Stimulated activated CD8-positive, alpha-beta memory T cell treated with anti-CD3 and anti-CD28 coated beads, Interleukin-15, amount 100 ng/mL, for 48 hours (primary cell): ENCODE measurements around the gene CELSR2.
A peak's percentile ranks its signal among the peaks of the same experiment; 100 is the strongest.
"Not testable (repeated sequence)": the region's sequence is repeated elsewhere in the genome, so short reads cannot be mapped to it uniquely, and the experiment has no call there.

Experiments used
- DNase-seq, 2 donors: peaks; one replicate each; pipeline ENCODE4 v3.0.0-alpha.2; 2020; ENCODE audit warnings: low read depth in 2 of 2

The CELSR2 gene

GRCh38 chr1:109277434-109278204 lies 28.3 kb downstream of the CELSR2 start:
- DNase-seq, result peak; percentile 52

- DNase-seq, result no peak
Observed at GRCh38 chr1:109279615-109280278, 30.4 kb downstream of the CELSR2 start.

GRCh38 chr1:109280862-109281261 lies 31.5 kb downstream of the CELSR2 start:
- no peak for DNase-seq

GRCh38 chr1:109281680-109282496 lies 32.5 kb downstream of the CELSR2 start:
- DNase-seq, result no peak

GRCh38 chr1:109282497-109282951 lies 33.2 kb downstream of the CELSR2 start:
- no peak for DNase-seq

GRCh38 chr1:109282952-109283747 lies 33.8 kb downstream of the CELSR2 start, which contains the start of gene PSRC1:
TSS of gene PSRC1 (minus strand) at chr1:109283145.
- DNase-seq, result peak; percentile 82

- DNase-seq, result no peak
Observed at GRCh38 chr1:109283748-109284600, 34.6 kb downstream of the CELSR2 start.

- DNase-seq, result not testable (repeated sequence)
Observed at GRCh38 chr1:109286762-109287161, 37.4 kb downstream of the CELSR2 start.

GRCh38 chr1:109290137-109290536 lies 40.8 kb downstream of the CELSR2 start:
- DNase-seq, result no peak

GRCh38 chr1:109290998-109291397 lies 41.7 kb downstream of the CELSR2 start:
- no peak for DNase-seq

GRCh38 chr1:109292364-109292763 lies 43.0 kb downstream of the CELSR2 start:
- no peak for DNase-seq

- no peak for DNase-seq
Observed at GRCh38 chr1:109293026-109293425, 43.7 kb downstream of the CELSR2 start.

- DNase-seq, result no peak
Observed at GRCh38 chr1:109294481-109294880, 45.1 kb downstream of the CELSR2 start.

- DNase-seq, result no peak
Observed at GRCh38 chr1:109295712-109296415, 46.5 kb downstream of the CELSR2 start.

GRCh38 chr1:109296782-109297181 lies 47.4 kb downstream of the CELSR2 start:
- no peak for DNase-seq

- no peak for DNase-seq
Observed at GRCh38 chr1:109298666-109299557, 49.6 kb downstream of the CELSR2 start.

- no peak for DNase-seq
Observed at GRCh38 chr1:109299558-109300343, 50.4 kb downstream of the CELSR2 start.

- no peak for DNase-seq
Observed at GRCh38 chr1:109300650-109301151, 51.4 kb downstream of the CELSR2 start.
